K562 treated with DMSO at 1 percent for 4 hours (cell line): ENCODE measurements around the gene GPAT3. TPM values are rescaled to one million over a fixed set of nuclear protein-coding genes. Genes with fewer than 3 reads are reported as not detected.

ENCODE experiments used
- total RNA-seq: library from RNA; unstranded; fragments of 300-600 nt; gene quantifications from 2 replicates; pipeline ENCODE4 v1.2.3, GENCODE V29; 2022; ENCODE audit not compliant: insufficient read depth

The GPAT3 gene
- 12.9 and 15.3 TPM in 2 replicates for total RNA-seq

DNA sequence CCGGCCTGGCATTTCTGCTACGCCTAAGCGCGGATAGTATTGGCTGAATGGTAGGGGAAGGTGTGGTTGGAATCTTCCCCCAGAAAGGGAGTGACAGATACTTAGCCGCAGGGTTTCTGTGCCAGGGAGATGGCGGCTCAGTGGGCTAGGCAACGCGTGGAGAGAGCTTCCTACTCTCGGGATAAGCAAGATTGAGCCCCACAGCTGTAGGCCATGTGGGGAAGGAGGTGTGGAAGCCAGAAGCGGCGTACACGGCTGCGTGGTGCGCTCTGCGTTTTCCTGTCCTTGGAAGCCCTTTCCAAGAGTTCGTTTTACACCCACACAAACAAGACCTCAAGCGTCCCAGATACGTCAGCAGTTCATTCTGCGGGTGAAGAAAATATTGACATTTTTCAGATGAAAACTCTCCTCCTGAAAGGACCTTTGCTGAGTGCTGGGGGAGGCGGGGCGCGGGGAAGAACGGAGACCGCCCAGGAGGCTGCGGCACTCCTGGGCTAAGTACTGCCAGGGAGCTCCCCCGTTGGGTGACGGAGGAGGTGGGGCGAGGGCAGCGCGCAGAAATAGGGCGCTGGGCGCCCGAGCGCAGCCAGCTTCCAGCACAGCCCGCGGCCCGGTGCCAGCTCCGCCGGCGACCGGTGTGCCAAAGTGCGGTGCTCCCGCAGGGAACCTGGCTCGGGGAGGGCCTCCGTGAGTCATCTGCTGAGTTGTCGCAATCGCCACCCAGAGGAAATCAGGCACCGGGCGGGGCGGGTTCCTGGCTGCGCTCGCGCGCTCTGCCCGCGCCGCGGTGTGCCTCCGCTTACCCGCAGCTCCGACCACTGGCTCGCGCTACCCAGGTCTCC is at the start of gene GPAT3:
Gene GPAT3, plus strand, starts transcription at position 589 of the 842 bp plus-strand sequence. CDS start 515 bp downstream, outside the sequence.

Other genes starting within 250 kb of the GPAT3 start
- not detected in 2 replicates for gene HPSE, start 201.3 kb upstream of the GPAT3 start, total RNA-seq
- 4.9 and 7.3 TPM in 2 replicates for gene HELQ, start 80.3 kb upstream of the GPAT3 start, total RNA-seq
- 39.1 and 54.2 TPM in 2 replicates for gene MRPS18C, start 80.0 kb upstream of the GPAT3 start, total RNA-seq
- gene ABRAXAS1, start 51.0 kb upstream of the GPAT3 start, total RNA-seq: 24.6 and 43.8 TPM in 2 replicates